ENCODE data around the gene SCTR.

The SCTR gene

DNA sequence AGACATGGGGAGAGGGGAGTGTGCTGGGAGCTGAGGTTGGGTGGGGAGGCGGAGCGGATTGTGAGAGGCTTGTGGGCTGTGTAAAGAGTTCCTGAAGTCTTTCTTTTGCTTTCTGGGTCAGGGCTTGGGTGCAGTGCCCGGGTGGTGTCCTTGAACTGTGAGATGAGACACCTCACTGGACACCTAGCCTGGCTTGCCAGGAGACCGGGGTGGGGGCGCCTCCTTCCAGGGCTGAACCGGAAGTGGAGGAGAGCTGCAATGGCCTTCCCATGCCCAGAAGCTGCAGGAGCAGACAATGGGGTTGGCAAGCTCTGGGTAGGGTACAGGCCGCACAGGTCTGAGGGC, 88.4 kb downstream of the SCTR start:
- in situ Hi-C loops (cut with MboI; ENCODE audit: low pct_unique_long_range_greater_than_20kb, low sequenced_read_pairs, unreplicated experiment), result no loop called here
- no peak for DNase-seq (ENCODE audit: low spot score)
- TF ChIP-seq, protein P1, sequence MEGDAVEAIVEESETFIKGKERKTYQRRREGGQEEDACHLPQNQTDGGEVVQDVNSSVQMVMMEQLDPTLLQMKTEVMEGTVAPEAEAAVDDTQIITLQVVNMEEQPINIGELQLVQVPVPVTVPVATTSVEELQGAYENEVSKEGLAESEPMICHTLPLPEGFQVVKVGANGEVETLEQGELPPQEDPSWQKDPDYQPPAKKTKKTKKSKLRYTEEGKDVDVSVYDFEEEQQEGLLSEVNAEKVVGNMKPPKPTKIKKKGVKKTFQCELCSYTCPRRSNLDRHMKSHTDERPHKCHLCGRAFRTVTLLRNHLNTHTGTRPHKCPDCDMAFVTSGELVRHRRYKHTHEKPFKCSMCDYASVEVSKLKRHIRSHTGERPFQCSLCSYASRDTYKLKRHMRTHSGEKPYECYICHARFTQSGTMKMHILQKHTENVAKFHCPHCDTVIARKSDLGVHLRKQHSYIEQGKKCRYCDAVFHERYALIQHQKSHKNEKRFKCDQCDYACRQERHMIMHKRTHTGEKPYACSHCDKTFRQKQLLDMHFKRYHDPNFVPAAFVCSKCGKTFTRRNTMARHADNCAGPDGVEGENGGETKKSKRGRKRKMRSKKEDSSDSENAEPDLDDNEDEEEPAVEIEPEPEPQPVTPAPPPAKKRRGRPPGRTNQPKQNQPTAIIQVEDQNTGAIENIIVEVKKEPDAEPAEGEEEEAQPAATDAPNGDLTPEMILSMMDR (IDR thresholded peaks at IDR 0.05; ENCODE audit: extremely low read depth, insufficient read depth, missing control alignments), result no peak

DNA sequence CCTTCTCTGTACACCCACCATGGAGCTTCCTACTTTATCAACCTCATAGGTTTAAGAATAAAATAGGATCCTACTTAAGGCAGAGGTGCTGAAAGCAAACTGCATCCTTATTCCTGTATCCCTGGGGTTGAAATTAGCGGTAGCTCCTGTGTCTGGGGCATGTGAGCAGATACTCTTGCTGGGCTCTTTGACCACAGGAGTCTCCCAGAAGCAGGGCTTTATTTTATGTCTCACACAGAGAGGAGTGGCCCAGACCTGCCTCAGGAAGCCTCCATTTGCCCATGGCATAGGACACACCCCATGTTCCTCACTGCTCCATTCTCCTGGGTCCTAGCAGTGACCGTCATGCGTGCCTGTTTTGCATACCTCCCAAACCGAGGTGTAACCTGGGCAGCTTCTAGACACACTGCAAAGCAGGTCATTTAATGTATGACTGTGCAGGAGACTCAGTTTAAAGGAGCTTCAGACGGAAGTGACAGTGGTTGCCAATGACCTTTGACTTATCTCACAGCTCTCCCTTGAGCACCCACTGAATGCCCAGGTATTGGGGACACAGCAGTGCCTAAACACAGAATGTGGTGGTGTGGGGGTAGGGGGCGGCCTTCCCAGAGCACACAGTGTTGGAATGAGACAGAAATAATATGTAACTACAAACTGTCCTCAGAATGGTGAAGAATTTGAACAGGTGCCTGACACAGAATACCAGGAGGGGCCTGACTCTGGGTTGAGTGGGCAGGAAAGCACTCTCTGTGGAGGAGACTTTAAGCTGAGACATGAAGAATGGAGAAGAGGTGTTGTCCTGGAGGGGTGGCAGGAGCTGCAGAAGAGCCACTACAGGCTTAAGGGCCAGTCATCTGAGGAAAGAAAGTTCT, 89.0 kb downstream of the SCTR start:
- DNase-seq (ENCODE audit: low spot score), result no peak
- TF ChIP-seq, protein P1 (IDR thresholded peaks at IDR 0.05; ENCODE audit: extremely low read depth, insufficient read depth, missing control alignments), result no peak
- in situ Hi-C loops (cut with MboI; ENCODE audit: low pct_unique_long_range_greater_than_20kb, low sequenced_read_pairs, unreplicated experiment), result no loop called here

DNA sequence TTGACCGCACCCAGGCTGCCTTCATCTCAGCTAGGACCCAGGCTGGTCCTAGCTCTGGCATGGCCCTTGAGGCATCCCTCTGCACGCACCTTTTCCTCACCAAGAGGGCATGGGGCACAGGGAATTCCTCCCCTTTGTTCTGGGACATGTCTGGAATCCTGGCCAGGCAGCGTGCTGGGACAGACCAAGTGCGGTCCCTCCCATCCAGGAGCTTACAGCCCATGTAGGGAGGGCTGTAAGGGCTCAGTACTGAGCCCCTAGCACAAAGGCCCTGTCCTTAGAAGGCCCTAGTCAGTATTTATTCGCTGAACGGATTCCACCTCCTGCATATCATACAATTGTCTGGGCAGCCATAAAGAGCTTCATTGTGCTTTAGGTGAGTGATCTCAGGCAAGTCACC, 89.6 kb downstream of the SCTR start:
- no peak for DNase-seq (ENCODE audit: low spot score)
- in situ Hi-C loops (cut with MboI; ENCODE audit: low pct_unique_long_range_greater_than_20kb, low sequenced_read_pairs, unreplicated experiment), result no loop called here
- TF ChIP-seq, protein P1 (IDR thresholded peaks at IDR 0.05; ENCODE audit: extremely low read depth, insufficient read depth, missing control alignments), result no peak

DNA sequence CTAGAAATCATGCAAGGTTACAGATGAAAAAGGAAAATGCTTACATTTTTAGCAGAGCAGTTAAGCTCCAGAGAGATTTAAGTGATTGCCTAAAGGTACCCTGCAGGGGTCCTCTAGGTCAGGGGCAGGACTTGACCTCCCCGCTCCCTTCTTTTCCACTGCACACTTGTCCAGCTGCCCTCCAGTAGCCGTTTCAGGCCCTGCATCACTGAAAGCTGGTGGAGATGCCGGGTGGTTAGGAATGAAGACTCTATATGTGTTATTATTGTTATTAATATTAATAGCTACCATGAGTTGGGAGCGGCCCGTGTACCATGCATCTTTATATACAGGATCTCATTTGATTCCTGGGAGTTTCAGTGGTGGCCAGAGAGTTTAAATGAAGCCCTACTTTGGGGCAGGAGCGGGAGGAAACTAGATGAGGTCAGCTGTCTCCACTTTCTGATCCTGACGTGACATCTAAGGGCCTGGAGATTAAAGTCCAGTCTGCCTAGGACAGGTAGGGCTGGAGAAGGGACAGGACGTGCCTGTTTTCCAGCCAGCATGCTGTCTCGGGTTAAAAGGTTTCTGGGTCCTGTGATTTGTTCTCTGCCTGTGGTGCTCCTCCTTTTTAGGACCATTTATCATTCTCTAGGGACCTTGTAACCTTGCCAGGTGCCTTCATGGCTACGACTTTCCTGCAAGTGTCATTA, 90.5 kb downstream of the SCTR start:
- TF ChIP-seq, protein P1 (IDR thresholded peaks at IDR 0.05; ENCODE audit: extremely low read depth, insufficient read depth, missing control alignments), result no peak
- in situ Hi-C loops (cut with MboI; ENCODE audit: low pct_unique_long_range_greater_than_20kb, low sequenced_read_pairs, unreplicated experiment), result no loop called here
- no peak for DNase-seq (ENCODE audit: low spot score)

DNA sequence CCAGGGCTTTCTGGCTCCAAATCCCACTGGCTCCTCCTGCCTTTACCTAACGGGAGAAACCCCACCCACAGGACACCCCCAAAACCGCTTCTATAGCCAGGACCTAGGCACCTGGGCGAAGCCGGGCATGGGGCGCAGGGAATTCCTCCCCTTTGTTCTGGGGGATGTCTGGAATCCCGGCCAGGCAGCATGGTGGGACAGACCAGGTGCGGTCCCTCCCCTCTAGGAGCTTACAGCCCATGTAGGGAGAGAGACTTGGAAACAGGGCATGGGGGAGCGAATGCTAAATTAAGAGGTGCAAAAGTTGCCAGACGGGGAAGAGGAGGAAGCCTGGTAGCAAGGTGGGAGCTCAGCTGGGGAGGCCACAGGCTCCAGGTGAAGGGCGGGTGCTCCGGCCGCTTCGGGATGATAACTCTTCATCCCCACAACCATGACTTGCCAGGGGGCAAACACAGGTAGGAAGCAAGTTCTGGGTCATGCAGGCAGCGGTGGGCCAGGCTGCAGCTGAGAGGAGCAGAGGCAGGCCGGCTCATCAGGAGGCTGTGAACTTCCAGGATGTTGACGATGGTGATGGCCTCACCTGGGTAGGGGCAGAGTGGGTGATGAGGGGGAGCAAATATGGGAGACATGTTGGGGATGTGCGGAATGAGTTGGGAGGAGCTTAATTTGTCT, 91.3 kb downstream of the SCTR start:
- in situ Hi-C loops (cut with MboI; ENCODE audit: low pct_unique_long_range_greater_than_20kb, low sequenced_read_pairs, unreplicated experiment), result no loop called here
- TF ChIP-seq, protein P1 (IDR thresholded peaks at IDR 0.05; ENCODE audit: extremely low read depth, insufficient read depth, missing control alignments), result no peak

DNA sequence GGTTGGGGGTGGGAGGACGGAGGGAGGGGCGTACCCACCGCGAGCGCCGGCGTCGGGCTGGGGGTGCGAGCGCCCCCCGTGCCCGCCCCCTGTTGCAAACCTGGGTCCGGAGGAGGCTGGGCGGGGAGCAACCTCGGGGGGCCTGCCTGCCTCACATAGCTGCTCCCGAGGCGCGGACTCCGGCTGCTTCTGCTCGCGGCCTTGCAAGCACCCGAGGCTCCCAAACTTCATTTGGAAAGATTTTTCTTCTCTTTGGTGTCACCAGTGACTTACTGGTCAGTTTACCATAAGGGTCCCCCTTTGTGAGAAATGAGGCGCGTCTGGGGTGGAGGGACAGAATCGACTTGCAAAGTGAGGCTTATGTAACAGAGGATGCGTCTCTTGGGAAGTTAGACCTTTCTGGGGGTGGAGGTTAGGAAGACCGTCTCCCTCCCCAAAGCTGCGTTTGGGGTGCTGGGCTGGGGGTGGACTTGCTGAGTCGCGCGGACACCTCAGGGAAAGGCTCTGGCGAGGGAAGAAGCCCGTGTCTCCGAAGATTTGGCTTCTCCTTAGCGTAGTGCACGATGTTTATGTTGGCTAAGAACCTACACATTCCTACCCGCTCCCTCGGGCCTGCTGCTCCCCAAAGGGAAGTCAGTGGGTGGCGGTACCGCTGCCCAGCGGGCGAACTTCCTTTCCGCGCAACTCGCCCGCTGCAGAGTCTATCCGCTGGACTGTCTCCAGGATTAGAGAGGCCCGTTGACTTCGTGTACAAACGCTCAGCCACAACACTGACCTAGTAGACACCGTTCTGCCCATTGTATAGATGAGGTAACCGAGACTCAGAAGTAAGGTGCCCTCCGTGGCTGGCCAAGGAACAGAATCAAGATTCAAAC, 92.1 kb downstream of the SCTR start:
- DNase-seq (ENCODE audit: low spot score), result no peak
- TF ChIP-seq, protein P1 (IDR thresholded peaks at IDR 0.05; ENCODE audit: extremely low read depth, insufficient read depth, missing control alignments), result no peak
- in situ Hi-C loops (cut with MboI; ENCODE audit: low pct_unique_long_range_greater_than_20kb, low sequenced_read_pairs, unreplicated experiment), result no loop called here

More for the DNA sequence above, 91.3 kb downstream of the SCTR start:
- DNase-seq (ENCODE audit: low spot score), result no peak
